Esophagus squamous epithelium (tissue), 4 donors: ENCODE measurements around the gene PLK5.

ENCODE experiments used
- CTCF ChIP-seq, 6 experiments: fragments of 450-650 bp in 4 of 6; fragments of 200-600 bp in 2 of 6; sonication (generic) in 2 of 6; IDR thresholded peaks; one replicate each; pipeline ENCODE4 v1.5.1; 2016 to 2019; ENCODE audit warnings: antibody characterized with exemption in 6 of 6, mild to moderate bottlenecking in 4 of 6, moderate library complexity in 4 of 6
- POLR2A ChIP-seq, 4 donors: fragments of 450-650 bp; IDR thresholded peaks; one replicate each; pipeline ENCODE4 v1.6.1; 2017; ENCODE audit warnings: antibody characterized with exemption in 4 of 4, mild to moderate bottlenecking in 4 of 4, moderate library complexity in 3 of 4

- TF ChIP-seq CTCF (IDR thresholded peaks at IDR 0.05) (no peak), POLR2A (IDR thresholded peaks at IDR 0.05) (no peak)
Observed at GRCh38 chr19:1497578-1498235, 26.2 kb upstream of the PLK5 start.
